Right lobe of liver (tissue), 4 donors: Measurements from ENCODE around the gene PROC.

Source experiments
- CTCF ChIP-seq, 4 donors: fragments of 200-600 bp in 3 of 4; fragments of 450-650 bp in 1 of 4; IDR thresholded peaks; one replicate each; pipeline versions ENCODE4 v1.5.1 to v1.8.0; 2016 to 2022; ENCODE audit warnings: antibody characterized with exemption in 4 of 4, mild to moderate bottlenecking in 2 of 4
- POLR2A ChIP-seq: fragments of 450-650 bp; IDR thresholded peaks from one replicate; pipeline ENCODE4 v1.6.1; 2017; ENCODE audit warnings: antibody characterized with exemption, mild to moderate bottlenecking
- donor health status: DM: no; HTN: no; CAD: no.
- donor health status: DM: no; HTN: no; CAD: no.
- donor health status: DM: no; HTN: yes; CAD: no.

- no peak for TF ChIP-seq CTCF (IDR thresholded peaks at IDR 0.05)
- no peak for TF ChIP-seq POLR2A
Measured at GRCh38 chr2:127455566-127456493, 37.6 kb downstream of the PROC start.
